SKM-1 treated with dmso at 0.1 percent for 144 hours (cell line): Measurements from ENCODE around the gene TTC9.
A peak's percentile ranks its signal among the peaks of the same experiment; 100 is the strongest.

Experiments
- DNase-seq: peaks from one replicate; lab custom pipeline; 2025; ENCODE audit not compliant: unreplicated experiment; lab: John Stamatoyannopoulos, UW

Gene TTC9

DNA sequence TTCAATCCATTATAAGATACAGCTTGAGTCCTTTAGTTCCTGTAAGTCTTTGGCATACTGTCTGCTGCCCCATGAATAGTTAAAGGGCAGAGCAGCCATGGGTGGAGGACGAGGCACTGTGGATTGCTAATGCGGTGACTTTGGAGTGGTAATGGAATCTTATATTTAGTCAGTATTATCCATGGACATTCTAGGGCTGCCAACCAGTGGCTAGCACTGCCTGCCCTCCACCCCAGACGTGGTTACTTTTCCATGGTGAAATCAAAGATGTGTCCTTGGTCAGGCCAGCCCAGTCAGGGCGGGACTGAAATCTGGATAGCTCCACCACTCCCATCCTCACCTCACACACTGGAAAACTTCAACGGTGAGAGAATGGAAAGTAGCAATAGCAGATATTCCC, 2.3 kb downstream of the TTC9 start:
- DNase-seq = no peak

DNA sequence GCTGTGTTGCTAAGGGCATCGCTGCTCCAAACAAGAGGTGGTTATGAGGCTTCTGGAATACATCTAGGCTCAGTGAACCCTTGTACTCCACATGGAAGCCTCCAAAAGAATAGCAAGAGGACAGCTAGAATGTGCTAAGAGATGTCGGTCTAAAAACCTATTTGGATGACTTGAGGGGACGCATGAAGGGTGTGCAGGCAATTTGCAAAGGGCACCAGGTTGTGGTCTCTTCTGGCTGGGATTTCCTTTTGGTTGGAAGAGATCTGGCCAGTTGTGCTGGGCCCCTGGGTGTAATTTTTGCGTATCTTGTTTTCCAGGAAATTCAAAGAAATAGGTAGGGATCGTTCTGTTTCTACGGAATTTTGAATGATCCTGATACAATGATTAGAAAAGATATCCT, 4.2 kb downstream of the TTC9 start:
- no peak for DNase-seq

DNA sequence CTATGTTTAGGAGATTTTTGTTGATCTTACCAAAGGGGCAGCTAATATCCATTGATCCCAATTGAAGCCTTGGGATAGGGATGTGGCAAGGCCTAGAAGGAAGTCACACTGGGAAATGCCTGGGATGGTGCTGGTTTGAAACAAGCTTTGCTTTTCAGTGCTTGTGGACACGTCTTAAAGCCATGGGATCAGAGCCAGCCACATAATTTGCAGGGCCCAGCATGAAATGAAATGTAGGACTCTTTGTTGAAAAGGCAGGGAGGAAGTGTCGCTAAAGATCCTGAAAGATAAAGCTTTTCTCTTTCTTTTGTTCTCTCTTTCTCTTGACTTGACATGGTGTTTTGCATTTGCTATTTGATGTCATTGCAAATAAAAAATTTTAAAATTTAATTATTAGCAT, 5.0 kb downstream of the TTC9 start:
- no peak for DNase-seq

DNA sequence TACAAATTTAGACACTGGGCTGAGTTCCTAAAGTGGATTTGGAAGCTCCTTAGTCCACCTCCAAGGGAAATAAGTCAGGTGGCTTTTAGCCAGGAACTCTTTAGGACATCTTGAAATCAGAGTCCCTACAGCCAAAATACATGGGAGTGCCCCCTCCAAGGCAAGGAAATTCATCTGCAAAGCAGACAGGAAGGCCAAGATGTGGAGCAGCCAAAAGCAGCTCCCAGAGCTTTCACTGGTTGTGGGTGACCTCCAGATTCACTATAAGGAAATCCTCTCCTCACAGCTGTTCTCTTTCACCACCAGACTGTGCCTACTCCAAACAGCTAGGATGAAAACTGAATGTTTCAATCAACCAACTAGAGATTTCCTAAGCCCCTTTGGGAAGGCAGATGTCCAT, 6.6 kb downstream of the TTC9 start:
- no peak for DNase-seq

DNA sequence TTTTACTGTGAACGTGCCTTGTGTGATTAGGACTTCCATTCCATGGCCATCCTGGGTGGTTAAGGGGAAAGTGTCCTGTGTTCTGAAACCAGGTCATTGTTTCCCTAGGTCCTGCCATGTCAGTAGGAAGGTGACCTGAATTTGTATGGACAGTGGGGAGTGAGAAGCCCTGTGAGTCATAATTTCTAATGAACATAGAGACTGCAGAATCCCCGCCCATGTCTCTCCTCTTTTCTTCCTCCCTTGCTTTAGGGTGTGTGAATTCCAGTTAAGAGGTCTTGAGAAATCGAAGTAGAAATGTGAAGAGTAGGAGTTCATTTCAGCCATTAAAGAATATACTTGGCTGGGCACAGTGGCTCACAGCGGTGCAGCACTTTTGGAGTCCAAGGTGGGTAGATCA, 8.1 kb downstream of the TTC9 start:
- no peak for DNase-seq

DNA sequence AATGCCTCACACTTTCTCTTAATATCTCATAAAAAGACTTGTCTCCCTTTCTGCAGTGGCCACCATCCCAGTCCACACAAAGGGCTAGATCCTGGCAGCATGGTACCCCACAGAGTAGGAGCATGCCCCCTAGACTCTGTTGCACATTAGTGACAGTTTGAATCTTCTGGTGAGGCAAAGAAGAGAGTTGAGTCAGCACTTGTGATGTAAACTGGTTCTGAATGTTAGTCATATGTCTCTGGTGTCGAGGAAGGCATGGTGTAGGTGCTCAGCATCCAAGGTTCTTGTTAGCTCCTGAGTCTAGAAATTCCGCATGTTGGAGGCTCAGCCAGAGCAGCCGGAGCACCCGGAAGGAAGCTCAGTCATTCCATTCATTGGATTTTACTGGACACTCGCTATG, 9.8 kb downstream of the TTC9 start:
- no peak for DNase-seq

DNA sequence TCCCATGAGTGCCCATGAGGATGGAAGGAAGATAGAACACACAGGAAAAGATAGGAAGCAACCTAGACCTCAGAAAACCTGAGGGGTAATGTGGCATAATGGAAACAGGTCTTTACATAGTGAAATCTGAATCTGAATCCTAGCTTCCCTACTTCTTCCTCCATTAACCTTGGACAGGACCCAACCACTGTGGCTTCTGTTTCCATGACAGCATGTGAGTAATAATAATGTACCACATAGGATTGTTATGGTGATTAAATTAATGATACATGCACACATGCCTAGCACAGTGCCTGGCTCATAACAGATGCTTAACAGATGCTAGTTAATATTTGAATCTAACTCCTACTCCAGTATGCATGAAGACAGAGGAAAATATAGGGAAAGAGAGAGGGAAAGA, 11.2 kb downstream of the TTC9 start:
- DNase-seq = no peak

DNA sequence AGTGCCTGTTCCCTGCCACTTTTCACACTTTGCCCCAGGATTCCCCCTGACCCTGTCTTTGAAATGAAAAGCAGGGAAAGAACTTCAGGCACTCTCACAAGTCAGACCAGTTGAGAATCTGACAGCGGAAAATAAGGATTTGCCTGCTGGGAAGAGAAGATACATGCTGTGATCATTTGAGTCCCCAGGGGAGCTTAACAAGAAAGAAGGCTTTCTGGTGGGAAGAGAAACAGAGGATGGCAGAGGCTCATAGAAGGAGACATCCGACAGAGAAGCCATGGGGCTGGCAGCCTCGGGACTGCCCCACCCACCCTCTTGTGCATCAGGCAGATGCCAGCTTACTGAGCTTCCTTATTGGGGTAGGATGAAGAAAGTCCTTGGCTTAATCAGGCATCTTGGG, 11.9 kb downstream of the TTC9 start:
- no peak for DNase-seq

DNA sequence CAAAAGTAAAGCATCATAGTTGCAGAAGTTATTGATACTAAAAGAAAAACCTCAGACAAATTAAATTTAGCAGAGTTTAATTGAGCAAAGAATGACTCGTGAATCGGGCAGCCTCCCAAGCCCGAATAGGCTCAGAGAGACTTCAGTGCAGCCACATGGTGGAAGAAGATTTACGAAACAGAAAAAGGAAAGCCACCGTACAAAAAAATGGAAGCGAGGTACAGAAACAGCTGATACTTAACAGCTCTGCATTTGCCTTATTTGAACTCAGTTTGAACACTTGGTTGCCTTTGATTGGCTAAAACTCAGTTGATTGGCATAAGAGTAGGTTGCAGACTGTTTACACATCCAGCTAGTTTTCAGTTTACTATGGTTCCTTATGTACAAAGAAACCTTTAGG, 12.9 kb downstream of the TTC9 start:
- no peak for DNase-seq

DNA sequence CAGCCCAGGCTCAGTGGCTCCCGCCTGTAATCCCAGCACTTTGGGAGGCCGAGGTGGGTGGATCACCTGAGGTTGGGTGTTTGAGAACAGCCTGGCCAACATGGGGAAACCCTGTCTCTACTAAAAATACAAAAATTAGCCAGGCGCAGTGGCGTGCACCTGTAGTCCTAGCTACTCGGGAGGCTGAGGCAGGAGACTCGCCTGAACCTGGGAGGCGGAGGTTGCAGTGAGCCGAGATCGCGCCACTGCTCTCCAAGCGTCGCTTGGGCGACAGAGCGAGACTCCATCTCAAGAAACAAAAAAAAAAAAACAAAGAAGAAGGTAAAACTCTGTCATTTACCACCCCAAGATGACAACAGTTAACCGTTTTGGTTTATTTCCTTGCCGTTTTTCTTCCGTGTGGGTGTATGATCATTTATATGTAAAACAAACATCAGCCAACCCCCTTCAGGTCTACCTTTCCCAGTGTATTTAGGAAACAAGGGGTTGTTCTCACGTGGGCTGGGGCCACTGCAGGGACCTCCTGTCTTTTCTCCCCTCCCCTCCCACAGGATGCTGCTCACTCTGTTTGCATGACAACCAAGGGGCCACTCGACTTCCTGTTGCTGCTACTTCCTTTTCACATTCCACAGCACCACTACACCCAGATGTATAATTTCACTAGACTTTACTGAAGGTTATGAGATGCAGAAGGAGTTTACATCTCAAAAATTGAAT, 13.6 kb downstream of the TTC9 start:
- peak; percentile 74 for DNase-seq

DNA sequence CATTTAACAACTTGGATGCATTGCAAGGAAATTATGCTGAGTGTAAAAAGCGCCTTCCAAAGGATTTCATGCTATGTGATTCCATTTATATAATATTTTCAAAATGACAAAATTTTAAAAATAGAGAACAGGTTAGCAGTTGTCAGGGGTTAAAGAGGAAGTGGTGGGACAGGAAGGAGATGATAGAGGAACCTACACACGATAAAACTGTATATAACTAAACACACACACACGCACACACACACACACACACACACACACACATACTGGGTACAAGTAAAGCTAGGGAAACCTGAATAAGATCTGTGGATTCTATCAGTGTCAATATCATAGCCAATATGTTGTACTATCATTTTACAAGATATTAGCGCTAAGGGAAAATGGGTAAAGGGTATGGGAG, 17.2 kb downstream of the TTC9 start:
- DNase-seq = peak; percentile 60

DNA sequence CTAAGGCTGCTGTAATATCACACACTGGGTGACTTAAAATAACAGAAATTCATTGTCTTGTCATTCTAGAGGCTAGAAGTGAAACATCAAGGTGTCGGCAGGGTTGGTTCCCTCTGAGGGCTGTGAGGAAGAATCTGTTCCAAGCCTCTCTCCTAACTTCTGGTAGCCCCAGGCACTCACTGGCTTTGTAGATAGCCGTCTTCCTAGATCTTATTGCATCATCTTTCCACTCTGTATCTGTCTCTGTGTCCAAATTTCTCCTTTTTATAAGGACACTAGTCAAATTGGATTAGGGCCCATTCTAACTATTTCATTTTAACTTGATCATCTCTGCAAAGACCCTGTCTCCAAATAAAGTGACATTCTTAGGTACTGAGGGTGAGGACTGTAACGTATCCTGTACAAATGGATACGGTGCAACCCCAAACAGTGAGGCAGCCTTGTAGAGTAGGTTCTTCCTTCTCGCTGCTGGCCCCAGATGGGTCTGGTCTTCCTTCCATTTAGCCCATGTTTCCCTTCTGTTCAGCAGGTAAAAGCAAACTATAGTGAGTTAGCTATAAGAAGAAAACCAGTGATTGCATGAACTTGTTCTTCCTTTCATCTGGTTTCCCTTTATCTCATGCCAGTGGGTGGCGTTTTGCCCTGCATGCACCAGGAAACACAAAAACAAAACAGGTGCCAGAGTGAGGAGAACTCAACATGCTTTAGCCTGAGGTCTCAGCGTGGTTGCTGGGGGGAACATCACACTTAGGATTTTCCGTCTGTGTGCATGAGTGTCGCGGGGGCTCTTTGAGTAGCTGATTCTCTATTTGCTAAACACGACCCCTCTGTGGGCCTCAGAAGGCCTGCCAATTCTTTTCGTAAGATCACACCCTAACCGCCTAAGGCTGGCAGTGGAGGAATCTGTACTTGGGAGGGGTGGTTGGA, 19.5 kb downstream of the TTC9 start:
- no peak for DNase-seq

DNA sequence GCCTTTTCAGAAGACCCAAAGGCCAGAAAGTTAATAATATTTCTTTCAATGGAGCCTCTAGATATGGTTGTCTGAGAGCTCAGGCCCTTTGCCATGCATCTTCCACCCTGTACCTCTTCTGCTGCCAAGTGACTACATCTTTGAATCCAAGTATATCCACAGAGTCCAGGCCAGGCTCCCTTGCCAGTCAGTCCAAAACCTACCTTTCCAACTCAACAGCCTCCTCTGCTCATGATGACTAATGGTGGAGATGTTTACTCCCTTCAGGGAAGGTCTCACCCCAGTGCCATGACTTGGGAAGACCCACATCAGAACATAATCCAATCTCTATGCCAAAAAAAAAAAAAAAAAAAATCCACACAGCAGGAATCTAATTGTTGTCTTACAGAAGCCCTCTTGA, 20.4 kb downstream of the TTC9 start:
- no peak for DNase-seq

DNA sequence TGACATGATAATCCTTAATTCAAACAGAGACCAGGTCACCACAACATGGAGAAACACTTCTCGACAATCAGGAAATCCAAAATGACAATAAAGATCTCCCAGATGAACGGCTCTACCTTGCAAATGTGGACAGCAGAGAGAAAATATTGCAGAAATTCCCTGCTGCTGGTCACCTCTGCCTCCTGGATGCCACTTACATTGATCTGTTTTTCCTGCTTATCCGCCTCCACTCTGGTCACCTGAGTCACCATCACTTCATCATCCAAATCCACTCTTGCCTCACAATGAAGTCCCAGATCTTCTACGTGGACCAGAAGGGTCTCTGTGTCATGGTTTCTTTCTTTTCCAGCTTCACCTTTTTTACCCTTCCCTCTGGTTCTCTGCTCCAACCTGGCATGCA, 21.1 kb downstream of the TTC9 start:
- no peak for DNase-seq

DNA sequence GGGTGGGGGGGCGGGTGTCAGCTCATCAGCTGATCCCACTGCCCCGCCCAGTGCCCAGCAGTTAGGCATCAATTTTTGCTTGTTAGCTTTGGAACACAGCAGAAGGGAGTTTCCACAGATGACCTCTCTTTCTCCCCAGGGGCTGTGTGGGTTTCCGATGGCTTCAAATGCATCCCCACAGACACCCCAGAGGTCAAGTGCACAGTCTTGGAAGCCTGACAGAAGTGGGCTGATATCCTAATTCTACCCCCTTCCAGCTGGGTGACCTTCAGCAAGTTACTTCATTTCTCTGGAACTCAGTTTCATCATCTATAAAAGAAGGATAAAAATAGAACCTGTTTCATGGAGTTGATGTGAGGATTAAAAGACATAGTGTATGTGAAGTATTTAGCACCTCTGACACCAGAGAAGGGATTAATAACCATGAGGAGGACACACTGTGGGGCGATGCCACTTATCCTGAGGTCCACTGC, 22.0 kb downstream of the TTC9 start:
- no peak for DNase-seq

DNA sequence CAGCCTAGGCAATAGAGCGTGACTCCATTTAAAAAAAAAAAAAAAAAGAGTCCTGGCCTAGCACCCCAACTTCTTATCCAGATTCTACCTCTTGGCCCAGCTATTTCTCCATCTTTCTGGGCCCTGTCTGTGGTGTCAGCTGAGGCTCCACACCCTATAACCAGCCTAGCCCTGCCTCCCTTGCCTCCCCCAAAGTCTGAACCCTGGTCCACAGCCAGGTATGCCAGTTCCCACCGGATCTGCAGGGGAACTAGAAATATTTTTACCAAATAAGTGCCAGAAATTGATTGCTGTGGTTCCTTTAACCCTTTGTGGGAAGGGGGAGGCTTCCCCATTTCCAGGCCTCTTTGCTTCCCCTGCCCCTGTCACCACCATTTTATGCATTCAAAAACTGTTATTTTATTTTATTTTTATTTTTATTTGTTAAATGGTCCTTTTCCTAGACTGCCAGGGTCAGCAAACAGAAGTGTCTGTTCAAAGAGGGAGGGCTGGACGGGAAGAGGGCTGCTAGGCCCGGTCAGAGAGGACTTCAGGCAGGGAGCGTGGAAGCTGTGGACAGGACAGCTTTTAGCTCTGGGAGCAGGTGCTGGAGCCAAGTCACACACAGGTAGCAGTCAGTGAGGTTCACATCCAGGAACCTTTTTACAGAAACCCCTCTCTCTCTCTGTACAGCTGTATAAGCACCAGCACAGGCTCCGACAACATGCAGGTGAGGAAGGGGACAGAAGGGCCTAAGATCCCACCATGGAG, 23.2 kb downstream of the TTC9 start:
- DNase-seq = no peak

DNA sequence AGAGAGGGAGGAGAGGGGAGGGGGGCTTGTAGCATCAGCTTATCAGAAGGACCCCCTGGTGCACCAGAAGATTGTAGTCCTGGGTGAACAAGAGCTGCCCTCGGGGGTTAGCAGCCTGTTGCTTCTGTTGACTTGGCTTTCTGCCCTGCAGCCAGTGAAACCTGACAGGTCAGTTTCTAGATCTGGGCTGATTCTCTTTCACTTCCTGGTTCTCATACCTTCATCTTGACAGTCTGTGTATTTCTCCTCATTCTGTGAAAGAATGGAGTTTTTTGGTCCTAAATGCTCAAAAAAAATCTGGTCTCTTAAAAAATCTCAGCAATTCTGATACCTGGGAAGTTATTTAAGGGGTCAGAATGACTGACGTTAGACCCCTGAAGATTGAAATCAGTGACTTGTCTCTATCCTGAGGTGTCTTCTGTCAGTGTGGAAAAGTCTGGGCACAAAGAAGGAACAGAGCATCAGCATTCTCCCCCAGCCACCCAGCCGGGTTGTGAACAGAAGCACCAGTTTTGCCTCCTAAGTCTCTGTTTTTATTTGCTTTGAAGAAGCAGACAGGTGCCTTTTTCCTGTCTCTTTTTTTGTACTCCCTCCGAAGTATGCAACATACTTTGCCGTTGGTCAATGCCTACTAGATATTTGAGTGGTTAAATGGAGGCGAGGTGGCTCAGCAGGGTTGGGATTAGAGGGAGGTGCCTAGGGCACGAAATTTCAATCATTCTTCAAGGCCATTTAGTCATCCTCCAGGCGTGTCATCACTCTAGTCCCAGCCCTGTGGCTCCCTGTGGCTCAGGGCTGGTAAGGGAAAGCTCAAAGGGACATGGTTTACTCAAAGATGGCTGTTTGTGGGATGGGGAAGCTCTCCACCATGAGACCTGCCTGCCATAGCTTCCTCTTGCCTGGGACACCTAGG, 24.0 kb downstream of the TTC9 start:
- no peak for DNase-seq

DNA sequence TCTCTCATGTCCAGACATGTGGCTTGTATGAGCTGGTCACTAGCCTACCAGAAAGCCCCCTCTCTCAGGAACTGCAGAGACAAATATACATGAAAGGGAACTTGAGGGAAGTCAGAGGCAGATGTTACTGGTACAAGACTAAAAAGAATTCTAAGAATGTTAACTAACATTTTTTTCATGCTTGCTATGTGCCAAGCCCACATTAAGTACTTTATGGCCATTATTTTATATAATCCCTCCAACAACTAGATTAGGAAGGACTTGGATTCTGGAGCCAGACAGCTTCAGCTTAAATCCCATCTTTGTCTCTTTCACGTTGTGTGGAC, 24.6 kb downstream of the TTC9 start:
- no peak for DNase-seq

DNA sequence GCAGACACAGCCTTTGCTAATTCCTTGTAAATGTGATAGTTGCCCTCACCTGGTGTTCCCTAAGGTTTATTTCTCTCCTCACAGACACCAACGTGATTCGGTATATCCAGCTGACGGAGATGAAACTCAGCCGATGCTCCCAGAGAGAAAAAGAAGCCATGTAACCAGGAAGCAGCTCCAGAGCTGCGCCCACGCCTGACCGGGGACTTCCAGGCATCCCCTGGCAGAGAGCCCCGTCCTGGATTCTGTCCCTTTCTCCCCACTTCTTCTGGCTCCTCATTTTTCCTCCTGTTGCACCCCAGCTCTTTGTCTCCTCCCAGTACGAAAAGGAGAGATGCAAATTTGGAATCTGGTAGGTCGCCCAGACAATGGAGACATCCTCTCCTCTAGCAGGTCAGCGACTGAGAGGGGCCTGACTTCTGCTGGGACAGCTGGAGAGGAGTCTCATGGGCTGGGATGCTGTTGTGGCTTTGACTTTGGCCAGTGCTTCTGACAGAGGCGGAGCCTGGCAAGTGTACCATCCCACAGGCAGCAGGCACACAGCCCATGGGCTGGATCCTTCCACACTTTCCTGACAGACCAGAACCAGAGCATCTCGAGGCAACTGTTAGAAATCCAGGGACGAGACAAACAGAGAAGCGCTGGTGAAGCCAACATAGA, 29.4 kb downstream of the TTC9 start:
- DNase-seq = no peak
